Measurements from ENCODE around the gene SPHK2. TPM values are rescaled to one million over a fixed set of nuclear protein-coding genes. Genes with fewer than 3 reads are reported as not detected.
A peak's percentile ranks its signal among the peaks of the same experiment; 100 is the strongest.

The SPHK2 gene
- total and polyA plus RNA-seq, 2 of the 8 experiments (the other 6 are each of a cell fraction or from before 2014, with no cell fraction given): 43.9 to 60.9 TPM

DNA sequence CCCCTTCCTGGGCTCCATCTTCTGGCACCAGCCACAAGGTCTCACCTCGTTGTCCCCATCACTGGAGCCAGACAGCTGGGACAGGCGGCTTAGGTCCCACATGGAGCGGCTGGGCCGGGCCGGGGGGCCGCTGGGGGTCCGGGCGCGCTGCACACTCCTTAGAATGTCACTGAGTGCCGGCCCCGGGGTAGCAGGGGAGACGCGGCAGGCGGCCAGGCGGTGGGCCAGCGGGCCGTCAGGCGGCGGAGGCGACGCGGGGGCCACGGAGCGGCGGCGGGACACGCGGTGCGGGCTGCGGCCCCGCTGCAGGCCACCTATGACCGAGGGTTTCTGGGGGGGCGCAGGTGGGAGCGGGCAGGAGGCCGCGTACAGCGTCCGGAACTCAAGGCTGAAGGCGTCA is 15.9 kb upstream of the SPHK2 start:
- H2AFZ ChIP-seq (ENCODE audit: low read length): no peak overlapping the region
- TF ChIP-seq CBX5 (IDR thresholded peaks at IDR 0.05; ENCODE audit: low read depth, low read length) (no peak), ZNF274 (IDR thresholded peaks at IDR 0.05; ENCODE audit: borderline replicate concordance, extremely low read depth, low read length) (no peak), RBBP5 (IDR thresholded peaks at IDR 0.05; ENCODE audit: borderline replicate concordance, low read depth, low read length) (no peak)

More for the DNA sequence above, 15.9 kb upstream of the SPHK2 start:
- Histone ChIP-seq H3K14ac (ENCODE audit: insufficient read length) (no peak overlapping the region), H2BK15ac (ENCODE audit: low read length) (no peak overlapping the region), H2BK12ac (ENCODE audit: low read depth, low read length) (no peak overlapping the region), H3K4me2 (ENCODE audit: insufficient read depth in 1 of 2, low read depth in 2 of 2, low read length in 2 of 2) (no peak overlapping the region), H3K79me1 (ENCODE audit: low read depth, low read length) (no peaks in the 10 kb centered on the region), H4K5ac (ENCODE audit: insufficient read length, low read depth, low read length) (no peak overlapping the region), H3K27ac (ENCODE audit: low read depth, low read length) (no peak overlapping the region), H3K18ac (ENCODE audit: extremely low read depth, low read length) (no peak overlapping the region), H2AK5ac (ENCODE audit: low read depth, low read length) (no peak overlapping the region), H2BK120ac (replicated peaks; ENCODE audit: low read depth, low read length) (no peak overlapping the region), H3K56ac (replicated peaks; ENCODE audit: insufficient read length, low read depth, low read length) (no peak overlapping the region), H3K4me3 (ENCODE audit: extremely low read depth in 1 of 4, insufficient read depth in 2 of 4, low read depth in 3 of 4, low read length in 4 of 4) (no peak overlapping the region), H3K79me2 (ENCODE audit: control insufficient read depth in 1 of 2, insufficient read depth in 2 of 2, low read length in 2 of 2) (no peaks in the 10 kb centered on the region), H2BK5ac (ENCODE audit: low read depth, low read length) (no peak overlapping the region), H3K27me3 (replicated peaks in 1 of 4; ENCODE audit: control insufficient read depth in 3 of 4, extremely low read depth in 1 of 4, insufficient read depth in 3 of 4, low read length in 3 of 4) (no peaks in the 10 kb centered on the region), H4K91ac (replicated peaks; ENCODE audit: insufficient read length, low read length) (no peak overlapping the region), H3K23ac (ENCODE audit: insufficient read length) (no peak overlapping the region), H3K9ac (replicated peaks in 1 of 4; ENCODE audit: extremely low read depth in 1 of 4, low read depth in 3 of 4, low read length in 3 of 4) (no peak overlapping the region), H2BK20ac (ENCODE audit: low read length) (no peak overlapping the region), H3K4ac (replicated peaks; ENCODE audit: insufficient read length, low read depth, low read length) (no peak overlapping the region), H3K36me3 (ENCODE audit: control insufficient read depth in 2 of 4, insufficient read depth in 4 of 4, low read length in 3 of 4) (no peaks in the 10 kb centered on the region), H4K20me1 (replicated peaks in 1 of 2; ENCODE audit: control insufficient read depth in 1 of 2, insufficient read depth in 2 of 2, low read length in 2 of 2) (peaks cover 2% of the 10 kb centered on the region in 2 experiments), H3K23me2 (ENCODE audit: low read depth, low read length) (no peaks in the 10 kb centered on the region; the same call in 1 of the 2 replicates), H4K8ac (ENCODE audit: extremely low read depth, insufficient read depth, low read length) (peak overlapping the region; percentile 79; the same call in 1 of the 2 replicates), H3K4me1 (replicated peaks in 1 of 4; ENCODE audit: control insufficient read depth in 3 of 4, insufficient read depth in 4 of 4, low read length in 3 of 4) (no peaks in the 10 kb centered on the region), H3K9me3 (ENCODE audit: insufficient read depth in 2 of 2, low read depth in 1 of 2, low read length in 1 of 2) (no peaks in the 10 kb centered on the region)
- ChIA-PET CTCF (ENCODE audit: partially characterized antibody) (interaction anchor here (0.6 to 1.4 kb wide), 3 partner anchors 114 to 935 kb away, joined by 3 to 4 read pairs (median 4); no protein-coding TSS in a partner anchor), POLR2A (ENCODE audit: partially characterized antibody) (interaction anchor here (27.0 kb wide), 1 partner anchor 19 kb away, joined by 788 read pairs; the partner anchor contains the start of genes DBP, FAM83E, RPL18 and SPHK2)
- FAIRE-seq: no peak
- no peak for DNase-seq (ENCODE audit: low read depth in 1 of 2, low spot score in 2 of 2)
- 93% methylated on average over 39 of the region's 39 CpGs; no CpG with 5 or more reads in 1 of the 2 experiments for whole genome bisulfite sequencing, 2 experiments (ENCODE audit: extremely low coverage in 1 of 2, insufficient coverage in 1 of 2, insufficient read length in 1 of 2, insufficient replicate concordance in 2 of 2, low coverage in 1 of 2, low lambda C conversion rate in 2 of 2, missing lambda C conversion rate in 1 of 2)

Measured in H1 (cell line).